Tibial artery (tissue), 4 donors: Measurements from ENCODE around the gene ERBB2.
A peak's percentile ranks its signal among the peaks of the same experiment; 100 is the strongest.

Experiments used
- DNase-seq, 2 donors: peaks; one replicate each; pipeline ENCODE4 v3.0.0-alpha.2; 2019
- H3K27ac ChIP-seq, 2 donors: fragments of 200-600 bp; sonication (generic) in 1 of 2; 1 replicate in 1 of 2; 2 replicates in 1 of 2; pipeline ENCODE4 v1.5.1; 2018 to 2019; ENCODE audit warnings: mild to moderate bottlenecking in 1 of 2
- H3K27me3 ChIP-seq, 2 donors: fragments of 200-600 bp; sonication (generic) in 1 of 2; one replicate each; pipeline versions ENCODE4 v1.5.1 to v1.6.0; 2016 to 2019
- H3K36me3 ChIP-seq, 3 donors: fragments of 200-600 bp; sonication (generic) in 2 of 3; one replicate each; pipeline ENCODE4 v1.5.1; 2016 to 2019; ENCODE audit warnings: mild to moderate bottlenecking in 2 of 3
- H3K4me1 ChIP-seq, 4 donors: fragments of 200-600 bp; sonication (generic) in 2 of 4; 1 replicate in 3 of 4; 2 replicates in 1 of 4; pipeline ENCODE4 v1.5.1; 2016 to 2019
- H3K4me3 ChIP-seq, 2 donors: fragments of 200-600 bp; sonication (generic) in 1 of 2; 1 replicate in 1 of 2; 2 replicates in 1 of 2; pipeline ENCODE4 v1.5.1; 2018 to 2019; ENCODE audit warnings: mild to moderate bottlenecking in 2 of 2
- H3K9me3 ChIP-seq, 3 donors: fragments of 200-600 bp; sonication (generic) in 1 of 3; one replicate each; pipeline ENCODE4 v1.5.1; 2016 to 2019
- CTCF ChIP-seq, 2 experiments: fragments of 200-600 bp in 1 of 2; fragments of 450-650 bp in 1 of 2; IDR thresholded peaks; one replicate each; pipeline ENCODE4 v1.5.1; 2017 to 2019; ENCODE audit warnings: antibody characterized with exemption in 2 of 2, mild to moderate bottlenecking in 1 of 2, moderate library complexity in 1 of 2
- intact Hi-C: fragments of 100-400 bp; cut with DNase I; formaldehyde crosslinking; loops from one replicate; pipeline ENCODE4 v1.15.0; 2023; ENCODE audit warnings: low total_unique reads

The ERBB2 gene

GRCh38 chr17:39653662-39654331, 46.1 kb upstream of the ERBB2 start:
- Histone ChIP-seq H3K4me3 (no peak overlapping the region), H3K36me3 (peaks cover 0 to 46% (median 8%) of the 10 kb centered on the region in 3 donors), H3K9me3 (no peaks in the 10 kb centered on the region), H3K4me1 (peaks cover 0 to 8% (median 4%) of the 10 kb centered on the region in 4 donors), H3K27ac (no peak overlapping the region), H3K27me3 (no peaks in the 10 kb centered on the region)
- DNase-seq = peak in 1 of 2 donors; percentile 62
- intact Hi-C loops = no loop called here
- peak; percentile 59 to 74 for TF ChIP-seq CTCF (IDR thresholded peaks at IDR 0.05)

DNA sequence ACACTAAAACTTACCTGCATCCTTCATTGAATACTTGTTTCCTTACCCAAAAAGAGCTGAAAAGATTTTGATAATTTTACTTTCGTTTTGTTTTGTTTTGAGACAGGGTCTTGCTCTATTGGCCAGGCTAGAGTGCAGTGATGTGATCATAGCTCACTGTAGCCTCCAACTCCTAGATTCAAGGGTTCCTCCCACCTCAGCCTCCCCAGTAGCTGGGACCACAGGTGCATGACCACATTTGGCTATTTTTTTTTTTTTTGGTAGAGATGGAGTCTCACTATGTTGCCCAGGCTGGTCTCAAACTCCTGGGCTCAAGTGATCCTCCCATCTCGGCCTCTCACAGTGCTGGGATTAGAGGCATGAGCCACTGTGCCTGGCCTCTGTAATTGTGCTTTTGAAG, 44.8 kb upstream of the ERBB2 start:
- Histone ChIP-seq H3K27ac (no peak overlapping the region), H3K4me1 (peaks cover 0 to 8% (median 4%) of the 10 kb centered on the region in 4 donors), H3K9me3 (no peaks in the 10 kb centered on the region), H3K4me3 (no peak overlapping the region), H3K36me3 (peaks cover under 1 to 58% (median 20%) of the 10 kb centered on the region in 3 donors), H3K27me3 (no peaks in the 10 kb centered on the region)
- intact Hi-C loops = no loop called here
- TF ChIP-seq CTCF (IDR thresholded peaks at IDR 0.05) = no peak
- no peak for DNase-seq

GRCh38 chr17:39658346-39658745, 41.5 kb upstream of the ERBB2 start:
- intact Hi-C loops = no loop called here

DNA sequence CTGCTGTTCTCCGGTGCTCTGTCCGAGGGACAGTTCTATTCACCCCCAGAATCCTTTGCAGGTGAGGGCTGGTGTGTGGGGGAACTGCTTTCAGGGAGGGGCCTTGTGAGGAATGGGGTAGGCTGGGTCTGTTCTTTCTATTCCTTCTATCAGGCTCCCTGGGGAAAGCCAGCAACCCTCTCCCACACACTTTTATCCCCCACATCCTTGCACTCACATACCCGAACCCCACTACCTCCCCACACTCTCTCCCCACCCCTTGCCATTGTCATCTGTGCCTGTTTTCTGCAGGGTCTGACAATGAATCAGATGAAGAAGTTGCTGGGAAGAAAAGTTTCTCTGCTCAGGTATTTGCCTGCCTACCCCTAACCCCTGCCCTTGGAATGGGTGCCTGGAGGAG, 41.1 kb upstream of the ERBB2 start:
- peaks cover 0 to 26% (median 17%) of the 10 kb centered on the region in 4 donors for H3K4me1 ChIP-seq
- H3K36me3 ChIP-seq = peaks cover 5 to 85% (median 43%) of the 10 kb centered on the region in 3 donors
- H3K27ac ChIP-seq = no peak overlapping the region
- intact Hi-C loops = no loop called here
- no peak for TF ChIP-seq CTCF (IDR thresholded peaks at IDR 0.05)
- no peaks in the 10 kb centered on the region for H3K27me3 ChIP-seq
- H3K4me3 ChIP-seq = no peak overlapping the region
- DNase-seq = no peak
- no peaks in the 10 kb centered on the region for H3K9me3 ChIP-seq

More at GRCh38 chr17:39658346-39658745, 41.5 kb upstream of the ERBB2 start:
- TF ChIP-seq CTCF (IDR thresholded peaks at IDR 0.05) = no peak
- H3K36me3 ChIP-seq = peaks cover 5 to 85% (median 43%) of the 10 kb centered on the region in 3 donors
- no peak overlapping the region for H3K27ac ChIP-seq
- H3K27me3 ChIP-seq = no peaks in the 10 kb centered on the region
- H3K4me3 ChIP-seq = no peak overlapping the region
- DNase-seq = no peak
- H3K4me1 ChIP-seq = peaks cover 0 to 23% (median 14%) of the 10 kb centered on the region in 4 donors
- no peaks in the 10 kb centered on the region for H3K9me3 ChIP-seq

- Histone ChIP-seq H3K4me1 (peaks cover 0 to 33% (median 20%) of the 10 kb centered on the region in 4 donors), H3K27ac (no peak overlapping the region), H3K4me3 (no peak overlapping the region), H3K27me3 (no peaks in the 10 kb centered on the region), H3K9me3 (no peaks in the 10 kb centered on the region), H3K36me3 (peaks cover 5 to 83% (median 43%) of the 10 kb centered on the region in 3 donors)
- intact Hi-C loops = no loop called here
- TF ChIP-seq CTCF (IDR thresholded peaks at IDR 0.05) = no peak
- no peak for DNase-seq
These were observed 40.4 kb upstream of the ERBB2 start for GRCh38 chr17:39659279-39660010.
